ENCODE results near the gene FKBP10. TPM values are rescaled to one million over a fixed set of nuclear protein-coding genes. Genes with fewer than 3 reads are reported as not detected.

FKBP10 gene
- total RNA-seq: under 1 TPM in 2 of 5 experiments, not detected in 3; 0.34 to 0.76 TPM
- polyA plus RNA-seq: not detected
- 2.2 reads per million, percentile 10 among the genes with 10 or more reads in this experiment for total RNA-seq

GRCh38 chr17:41812381-41813151 is at the start of gene FKBP10:
TSS of gene FKBP10 (plus strand) at chr17:41813004. CDS start at chr17:41813035, 31 bp downstream.
- CTCF ChIA-PET: interaction anchor here (0.9 to 3.6 kb wide), 3 partner anchors 10 to 75 kb away, joined by 4 to 19 read pairs (median 6); no protein-coding TSS in a partner anchor
- Mint-ChIP-seq H3K9me3 (peaks cover 0 to 2% (median 0%) of the 10 kb centered on the region in 11 donors), H3K36me3 (peaks cover 0 to 4% (median 0%) of the 10 kb centered on the region in 5 donors), H3K27me3 (peaks cover 0 to 22% (median 0%) of the 10 kb centered on the region in 5 donors), H3K4me3 (peak within 1 kb of the TSS; percentile 89 to 99 (median 94)), H3K27ac (peak within 1 kb of the TSS in 8 of 9 donors; percentile 50 to 84 (median 68)), H3K4me1 (peaks cover 14 to 26% (median 21%) of the 10 kb centered on the region in 7 donors)
- Histone ChIP-seq H3K4me3 (ENCODE audit: low read length) (peak within 1 kb of the TSS; percentile 81), H3K27me3 (ENCODE audit: control insufficient read depth in 2 of 2, insufficient read depth in 2 of 2, low read length in 2 of 2) (no peaks in the 10 kb centered on the region), H3K36me3 (ENCODE audit: control insufficient read depth in 2 of 3, insufficient read depth in 3 of 3, low read length in 3 of 3) (no peaks in the 10 kb centered on the region), H3K9me3 (ENCODE audit: control insufficient read depth in 2 of 3, low read length in 3 of 3) (no peaks in the 10 kb centered on the region), H3K4me1 (ENCODE audit: control insufficient read depth in 2 of 2, insufficient read depth in 2 of 2, low read length in 2 of 2) (peaks cover 10 to 16% of the 10 kb centered on the region in 2 donors), H3K27ac (ENCODE audit: low read depth, low read length) (peak within 1 kb of the TSS; percentile 48)
- ATAC-seq: peak; percentile 12
- POLR2A ChIA-PET: interaction anchor here (2.2 kb wide), 2 partner anchors 52 to 124 kb away, joined by 5 to 8 read pairs; partner anchors contain the start of genes EIF1 and KLHL11
- peak; percentile 21 to 58 (median 46) for DNase-seq
- intact Hi-C loops (cut with micrococcal nuclease): no loop called here

GRCh38 chr17:41763327-41763726 is 49.5 kb upstream of the FKBP10 start:
- peaks cover 0 to 2% (median 0%) of the 10 kb centered on the region in 5 donors for H3K27me3 Mint-ChIP-seq
- Histone ChIP-seq H3K9me3 (ENCODE audit: control insufficient read depth in 2 of 3, low read length in 3 of 3) (no peaks in the 10 kb centered on the region), H3K27me3 (ENCODE audit: control insufficient read depth in 2 of 2, insufficient read depth in 2 of 2, low read length in 2 of 2) (no peaks in the 10 kb centered on the region), H3K36me3 (ENCODE audit: control insufficient read depth in 2 of 3, insufficient read depth in 3 of 3, low read length in 3 of 3) (no peaks in the 10 kb centered on the region), H3K27ac (ENCODE audit: low read depth, low read length) (no peak overlapping the region), H3K4me1 (ENCODE audit: control insufficient read depth in 2 of 2, insufficient read depth in 2 of 2, low read length in 2 of 2) (no peaks in the 10 kb centered on the region), H3K4me3 (ENCODE audit: low read length) (no peak overlapping the region)
- no peak overlapping the region for H3K27ac Mint-ChIP-seq
- H3K9me3 Mint-ChIP-seq: no peaks in the 10 kb centered on the region
- no peak overlapping the region for H3K4me3 Mint-ChIP-seq
- no peaks in the 10 kb centered on the region for H3K4me1 Mint-ChIP-seq
- no peak for ATAC-seq
- ChIA-PET POLR2A (no interaction called here), CTCF (no interaction called here)
- DNase-seq: no peak
- no peaks in the 10 kb centered on the region for H3K36me3 Mint-ChIP-seq
- intact Hi-C loops (cut with micrococcal nuclease): no loop called here

GRCh38 chr17:41766135-41766534 is 46.7 kb upstream of the FKBP10 start:
- no peak overlapping the region for H3K4me3 Mint-ChIP-seq
- no peaks in the 10 kb centered on the region for H3K36me3 ChIP-seq (ENCODE audit: control insufficient read depth in 2 of 3, insufficient read depth in 3 of 3, low read length in 3 of 3)
- no peaks in the 10 kb centered on the region for H3K27me3 ChIP-seq (ENCODE audit: control insufficient read depth in 2 of 2, insufficient read depth in 2 of 2, low read length in 2 of 2)
- DNase-seq (no peak), ATAC-seq (no peak)
- no peaks in the 10 kb centered on the region for H3K36me3 Mint-ChIP-seq
- intact Hi-C loops (cut with micrococcal nuclease): no loop called here
- H3K9me3 Mint-ChIP-seq: no peaks in the 10 kb centered on the region
- peaks cover 0 to 2% (median 0%) of the 10 kb centered on the region in 5 donors for H3K27me3 Mint-ChIP-seq
- no peak overlapping the region for H3K27ac ChIP-seq (ENCODE audit: low read depth, low read length)
- no peaks in the 10 kb centered on the region for H3K4me1 ChIP-seq (ENCODE audit: control insufficient read depth in 2 of 2, insufficient read depth in 2 of 2, low read length in 2 of 2)
- POLR2A ChIA-PET: no interaction called here
- no peaks in the 10 kb centered on the region for H3K4me1 Mint-ChIP-seq
- H3K9me3 ChIP-seq (ENCODE audit: control insufficient read depth in 2 of 3, low read length in 3 of 3): no peaks in the 10 kb centered on the region
- H3K4me3 ChIP-seq (ENCODE audit: low read length): no peak overlapping the region
- CTCF ChIA-PET: no interaction called here
- H3K27ac Mint-ChIP-seq: peak overlapping the region in 1 of 9 donors; percentile 23

- Mint-ChIP-seq H3K9me3 (no peaks in the 10 kb centered on the region), H3K4me3 (no peak overlapping the region), H3K27me3 (no peaks in the 10 kb centered on the region), H3K36me3 (no peaks in the 10 kb centered on the region), H3K4me1 (no peaks in the 10 kb centered on the region), H3K27ac (no peak overlapping the region)
- ATAC-seq: no peak
- H3K27ac ChIP-seq (ENCODE audit: low read depth, low read length): no peak overlapping the region
- POLR2A ChIA-PET: no interaction called here
- no peak overlapping the region for H3K4me3 ChIP-seq (ENCODE audit: low read length)
- H3K27me3 ChIP-seq (ENCODE audit: control insufficient read depth in 2 of 2, insufficient read depth in 2 of 2, low read length in 2 of 2): no peaks in the 10 kb centered on the region
- no peak for DNase-seq
- H3K4me1 ChIP-seq (ENCODE audit: control insufficient read depth in 2 of 2, insufficient read depth in 2 of 2, low read length in 2 of 2): no peaks in the 10 kb centered on the region
- H3K9me3 ChIP-seq (ENCODE audit: control insufficient read depth in 2 of 3, low read length in 3 of 3): no peaks in the 10 kb centered on the region
- CTCF ChIA-PET: no interaction called here
- intact Hi-C loops (cut with micrococcal nuclease): no loop called here
- no peaks in the 10 kb centered on the region for H3K36me3 ChIP-seq (ENCODE audit: control insufficient read depth in 2 of 3, insufficient read depth in 3 of 3, low read length in 3 of 3)
These were observed 45.3 kb upstream of the FKBP10 start for GRCh38 chr17:41767324-41768042.

- H3K4me3 ChIP-seq (ENCODE audit: low read length): no peak overlapping the region
- Mint-ChIP-seq H3K9me3 (no peaks in the 10 kb centered on the region), H3K27ac (no peak overlapping the region), H3K36me3 (no peaks in the 10 kb centered on the region), H3K27me3 (no peaks in the 10 kb centered on the region), H3K4me1 (no peaks in the 10 kb centered on the region), H3K4me3 (no peak overlapping the region)
- ATAC-seq (no peak), DNase-seq (no peak)
- H3K27ac ChIP-seq (ENCODE audit: low read depth, low read length): no peak overlapping the region
- H3K36me3 ChIP-seq (ENCODE audit: control insufficient read depth in 2 of 3, insufficient read depth in 3 of 3, low read length in 3 of 3): no peaks in the 10 kb centered on the region
- no peaks in the 10 kb centered on the region for H3K9me3 ChIP-seq (ENCODE audit: control insufficient read depth in 2 of 3, low read length in 3 of 3)
- H3K4me1 ChIP-seq (ENCODE audit: control insufficient read depth in 2 of 2, insufficient read depth in 2 of 2, low read length in 2 of 2): no peaks in the 10 kb centered on the region
- ChIA-PET CTCF (no interaction called here), POLR2A (no interaction called here)
- intact Hi-C loops (cut with micrococcal nuclease): no loop called here
- no peaks in the 10 kb centered on the region for H3K27me3 ChIP-seq (ENCODE audit: control insufficient read depth in 2 of 2, insufficient read depth in 2 of 2, low read length in 2 of 2)
These were observed 44.0 kb upstream of the FKBP10 start for GRCh38 chr17:41768682-41769288.

- H3K9me3 Mint-ChIP-seq: no peaks in the 10 kb centered on the region
- no peaks in the 10 kb centered on the region for H3K27me3 Mint-ChIP-seq
- Histone ChIP-seq H3K27me3 (ENCODE audit: control insufficient read depth in 2 of 2, insufficient read depth in 2 of 2, low read length in 2 of 2) (no peaks in the 10 kb centered on the region), H3K4me3 (ENCODE audit: low read length) (no peak overlapping the region), H3K27ac (ENCODE audit: low read depth, low read length) (no peak overlapping the region), H3K4me1 (ENCODE audit: control insufficient read depth in 2 of 2, insufficient read depth in 2 of 2, low read length in 2 of 2) (no peaks in the 10 kb centered on the region), H3K9me3 (ENCODE audit: control insufficient read depth in 2 of 3, low read length in 3 of 3) (no peaks in the 10 kb centered on the region), H3K36me3 (ENCODE audit: control insufficient read depth in 2 of 3, insufficient read depth in 3 of 3, low read length in 3 of 3) (no peaks in the 10 kb centered on the region)
- no peak for DNase-seq
- H3K27ac Mint-ChIP-seq: no peak overlapping the region
- no peak for ATAC-seq
- intact Hi-C loops (cut with micrococcal nuclease): no loop called here
- no peaks in the 10 kb centered on the region for H3K36me3 Mint-ChIP-seq
- H3K4me1 Mint-ChIP-seq: no peaks in the 10 kb centered on the region
- CTCF ChIA-PET: no interaction called here
- H3K4me3 Mint-ChIP-seq: no peak overlapping the region
- POLR2A ChIA-PET: no interaction called here
These were observed 43.4 kb upstream of the FKBP10 start for GRCh38 chr17:41769346-41769862.

All from naive thymus-derived CD4-positive, alpha-beta T cell (primary cell).